ENCODE results near the gene LRRC49. TPM values are rescaled to one million over a fixed set of nuclear protein-coding genes. Genes with fewer than 3 reads are reported as not detected.

The LRRC49 gene
- total RNA-seq, 1 donor from 2014 or later = 6.8 TPM

- TF ChIP-seq CTCF (IDR thresholded peaks at IDR 0.05; ENCODE audit: insufficient read depth, low read depth, low read length) (no peak), EZH2 (IDR thresholded peaks at IDR 0.05; ENCODE audit: insufficient read depth, low read length) (no peak)
- Histone ChIP-seq H3K4me3 (ENCODE audit: insufficient read depth, low read depth, low read length) (no peak overlapping the region), H4K20me1 (ENCODE audit: insufficient read depth, low read length) (no peaks in the 10 kb centered on the region), H3K9ac (ENCODE audit: low read length) (no peak overlapping the region), H3K36me3 (ENCODE audit: insufficient read depth, low read length) (no peaks in the 10 kb centered on the region), H3K79me2 (ENCODE audit: insufficient read depth, low read length) (no peaks in the 10 kb centered on the region), H3K9me3 (ENCODE audit: insufficient read depth, low read depth, low read length) (no peaks in the 10 kb centered on the region), H2AFZ (ENCODE audit: low read depth, low read length) (no peak overlapping the region), H3K27ac (ENCODE audit: low read depth, low read length) (no peak overlapping the region), H3K4me1 (ENCODE audit: insufficient read depth, low read length) (peaks cover 11% of the 10 kb centered on the region), H3K4me2 (ENCODE audit: low read length) (no peak overlapping the region), H3K27me3 (ENCODE audit: insufficient read depth, low read length) (no peaks in the 10 kb centered on the region)
- no peaks in the 10 kb centered on the region for H3K27me3 Mint-ChIP-seq (ENCODE audit: low read depth, unreplicated experiment)
- no peak overlapping the region for H3K27ac Mint-ChIP-seq (ENCODE audit: unreplicated experiment)
- DNase-seq (ENCODE audit: low read depth) (no peak), FAIRE-seq (no peak)
- peaks cover 1% of the 10 kb centered on the region for H3K9me3 Mint-ChIP-seq (ENCODE audit: unreplicated experiment)
- peaks cover 14% of the 10 kb centered on the region for H3K4me1 Mint-ChIP-seq (ENCODE audit: low read depth, unreplicated experiment)
- no peak overlapping the region for H3K4me3 Mint-ChIP-seq (ENCODE audit: unreplicated experiment)
- peaks cover 2% of the 10 kb centered on the region for H3K36me3 Mint-ChIP-seq (ENCODE audit: low read depth, unreplicated experiment)
These were observed 62.1 kb downstream of the LRRC49 start for GRCh38 chr15:70954733-70955132.

DNA sequence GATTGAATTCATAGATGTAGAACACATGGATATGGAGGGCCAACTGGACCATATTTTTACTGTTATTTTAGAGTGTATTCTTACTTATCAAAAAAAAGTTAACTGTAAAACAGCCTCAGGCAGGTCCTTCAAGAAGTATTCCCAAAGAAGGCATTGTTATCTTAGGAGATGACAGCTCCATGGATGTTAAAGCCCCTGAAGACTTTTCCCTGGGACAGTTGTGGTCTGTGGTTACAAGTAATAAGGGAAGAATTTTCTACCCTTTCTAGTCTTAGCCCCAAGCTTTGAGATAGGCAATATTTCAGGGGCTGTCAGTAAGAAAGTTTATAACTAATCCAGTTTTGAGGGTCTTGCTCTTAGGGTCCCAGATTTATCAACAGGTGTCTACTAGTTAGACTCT lies 62.5 kb downstream of the LRRC49 start:
- FAIRE-seq = peak; percentile 73
- H3K36me3 Mint-ChIP-seq (ENCODE audit: low read depth, unreplicated experiment) = peaks cover 2% of the 10 kb centered on the region
- peaks cover 11% of the 10 kb centered on the region for H3K4me1 ChIP-seq (ENCODE audit: insufficient read depth, low read length)

More for the DNA sequence above, 62.5 kb downstream of the LRRC49 start:
- H3K4me2 ChIP-seq (ENCODE audit: low read length) = no peak overlapping the region
- peaks cover 14% of the 10 kb centered on the region for H3K4me1 Mint-ChIP-seq (ENCODE audit: low read depth, unreplicated experiment)
- H3K4me3 ChIP-seq (ENCODE audit: insufficient read depth, low read depth, low read length) = no peak overlapping the region
- H3K79me2 ChIP-seq (ENCODE audit: insufficient read depth, low read length) = no peaks in the 10 kb centered on the region
- no peak overlapping the region for H3K9ac ChIP-seq (ENCODE audit: low read length)
- no peaks in the 10 kb centered on the region for H3K27me3 Mint-ChIP-seq (ENCODE audit: low read depth, unreplicated experiment)
- TF ChIP-seq EZH2 (IDR thresholded peaks at IDR 0.05; ENCODE audit: insufficient read depth, low read length) (no peak), CTCF (IDR thresholded peaks at IDR 0.05; ENCODE audit: insufficient read depth, low read depth, low read length) (no peak)
- H3K27ac ChIP-seq (ENCODE audit: low read depth, low read length) = no peak overlapping the region
- H2AFZ ChIP-seq (ENCODE audit: low read depth, low read length) = no peak overlapping the region
- peaks cover 1% of the 10 kb centered on the region for H3K9me3 Mint-ChIP-seq (ENCODE audit: unreplicated experiment)
- H3K27ac Mint-ChIP-seq (ENCODE audit: unreplicated experiment) = no peak overlapping the region
- no peaks in the 10 kb centered on the region for H3K36me3 ChIP-seq (ENCODE audit: insufficient read depth, low read length)
- no peaks in the 10 kb centered on the region for H4K20me1 ChIP-seq (ENCODE audit: insufficient read depth, low read length)
- H3K27me3 ChIP-seq (ENCODE audit: insufficient read depth, low read length) = no peaks in the 10 kb centered on the region
- no peaks in the 10 kb centered on the region for H3K9me3 ChIP-seq (ENCODE audit: insufficient read depth, low read depth, low read length)
- peak; percentile 65 for DNase-seq (ENCODE audit: low read depth)
- H3K4me3 Mint-ChIP-seq (ENCODE audit: unreplicated experiment) = no peak overlapping the region

Data from astrocyte (in vitro differentiated cells and primary cell).